ENCODE data around the gene BBS9. TPM values are rescaled to one million over a fixed set of nuclear protein-coding genes. Genes with fewer than 3 reads are reported as not detected.

BBS9 gene
- total and polyA plus RNA-seq, 8 donors, result 2.6 to 10.8 (median 6.0) TPM

DNA sequence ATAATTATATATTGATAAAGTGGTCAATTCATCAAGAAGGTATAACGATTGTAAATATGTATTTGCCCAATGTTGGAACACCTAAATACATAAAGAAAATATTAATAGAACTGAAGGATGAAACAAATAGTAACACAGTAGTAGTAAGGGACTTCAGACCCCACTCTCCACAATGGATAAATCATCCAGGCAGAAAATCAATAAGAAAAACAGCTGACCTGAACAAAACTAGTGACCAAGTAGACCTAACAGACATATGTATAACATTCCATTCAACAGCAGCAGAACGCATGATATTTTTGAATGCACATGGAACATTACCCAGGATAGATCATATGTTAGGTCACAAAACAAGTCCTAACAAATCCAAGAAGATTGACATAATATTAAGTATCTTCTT lies 489.9 kb downstream of the BBS9 start:
- no peaks in the 10 kb centered on the region for H3K36me3 ChIP-seq
- TF ChIP-seq, protein P1, sequence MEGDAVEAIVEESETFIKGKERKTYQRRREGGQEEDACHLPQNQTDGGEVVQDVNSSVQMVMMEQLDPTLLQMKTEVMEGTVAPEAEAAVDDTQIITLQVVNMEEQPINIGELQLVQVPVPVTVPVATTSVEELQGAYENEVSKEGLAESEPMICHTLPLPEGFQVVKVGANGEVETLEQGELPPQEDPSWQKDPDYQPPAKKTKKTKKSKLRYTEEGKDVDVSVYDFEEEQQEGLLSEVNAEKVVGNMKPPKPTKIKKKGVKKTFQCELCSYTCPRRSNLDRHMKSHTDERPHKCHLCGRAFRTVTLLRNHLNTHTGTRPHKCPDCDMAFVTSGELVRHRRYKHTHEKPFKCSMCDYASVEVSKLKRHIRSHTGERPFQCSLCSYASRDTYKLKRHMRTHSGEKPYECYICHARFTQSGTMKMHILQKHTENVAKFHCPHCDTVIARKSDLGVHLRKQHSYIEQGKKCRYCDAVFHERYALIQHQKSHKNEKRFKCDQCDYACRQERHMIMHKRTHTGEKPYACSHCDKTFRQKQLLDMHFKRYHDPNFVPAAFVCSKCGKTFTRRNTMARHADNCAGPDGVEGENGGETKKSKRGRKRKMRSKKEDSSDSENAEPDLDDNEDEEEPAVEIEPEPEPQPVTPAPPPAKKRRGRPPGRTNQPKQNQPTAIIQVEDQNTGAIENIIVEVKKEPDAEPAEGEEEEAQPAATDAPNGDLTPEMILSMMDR (IDR thresholded peaks at IDR 0.05), result no peak
- H3K4me3 ChIP-seq, result no peak overlapping the region
- H3K4me1 ChIP-seq, result no peaks in the 10 kb centered on the region
- ATAC-seq (no peak), DNase-seq (no peak), FAIRE-seq (no peak)
- H3K27me3 ChIP-seq, result no peaks in the 10 kb centered on the region
- H3K9me3 ChIP-seq, result no peaks in the 10 kb centered on the region
- 26 to 28% methylated on average over 2 of the region's 2 CpGs for WGBS, 2 donors
- intact Hi-C loops (cut with DNase I), result no loop called here
- H3K27ac ChIP-seq, result no peak overlapping the region

DNA sequence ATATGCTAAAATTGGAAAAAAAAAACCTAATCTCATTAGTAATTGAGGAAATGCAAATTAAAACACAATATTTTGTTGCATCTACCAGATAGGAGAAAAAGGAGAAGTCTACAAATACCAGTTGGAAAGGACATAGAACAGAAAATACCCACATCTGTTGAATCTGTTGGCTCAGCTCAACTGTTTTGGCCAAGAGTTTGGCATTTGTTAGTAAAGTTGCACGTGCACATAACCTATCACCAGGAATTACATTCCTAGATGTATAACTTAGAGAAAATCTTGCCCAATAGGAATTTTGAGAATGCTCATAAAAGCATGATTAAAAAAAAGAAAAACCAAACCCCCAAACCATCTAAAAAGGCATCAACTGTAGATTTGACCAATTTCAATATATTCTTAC lies 493.9 kb downstream of the BBS9 start:
- TF ChIP-seq, protein P1 (IDR thresholded peaks at IDR 0.05), result no peak
- no peak for ATAC-seq
- H3K27ac ChIP-seq, result no peak overlapping the region
- no peak for FAIRE-seq
- intact Hi-C loops (cut with DNase I), result no loop called here
- H3K4me3 ChIP-seq, result no peak overlapping the region
- H3K36me3 ChIP-seq, result no peaks in the 10 kb centered on the region
- DNase-seq, result no peak
- H3K4me1 ChIP-seq, result no peaks in the 10 kb centered on the region
- H3K9me3 ChIP-seq, result no peaks in the 10 kb centered on the region
- H3K27me3 ChIP-seq, result no peaks in the 10 kb centered on the region
- 71 to 85% methylated on average over 1 of the region's 1 CpG for WGBS, 2 donors

DNA sequence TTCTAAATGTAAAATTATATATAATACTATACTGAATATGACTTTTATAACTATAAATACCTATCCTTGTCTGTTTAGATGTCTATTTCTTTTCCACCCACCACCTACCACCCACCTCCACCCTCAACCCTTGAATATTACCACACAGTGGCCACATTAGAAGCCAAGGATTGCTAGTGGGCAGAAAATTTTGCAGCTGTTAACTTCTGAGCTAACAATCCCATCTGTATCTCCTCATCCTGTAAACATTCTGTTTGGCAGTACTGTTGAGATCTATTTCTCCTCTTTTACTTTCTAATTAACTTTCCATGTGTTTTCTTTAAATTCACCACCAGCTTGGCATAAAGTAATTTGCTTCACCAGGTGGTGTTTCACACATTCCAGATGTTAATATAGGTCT lies 494.9 kb downstream of the BBS9 start:
- no peak for ATAC-seq
- no peak for DNase-seq
- Histone ChIP-seq H3K36me3 (no peaks in the 10 kb centered on the region), H3K4me1 (no peaks in the 10 kb centered on the region), H3K27me3 (no peaks in the 10 kb centered on the region), H3K27ac (no peak overlapping the region), H3K9me3 (no peaks in the 10 kb centered on the region), H3K4me3 (no peak overlapping the region)
- TF ChIP-seq, protein P1 (IDR thresholded peaks at IDR 0.05), result no peak
- FAIRE-seq, result no peak
- intact Hi-C loops (cut with DNase I), result no loop called here

DNA sequence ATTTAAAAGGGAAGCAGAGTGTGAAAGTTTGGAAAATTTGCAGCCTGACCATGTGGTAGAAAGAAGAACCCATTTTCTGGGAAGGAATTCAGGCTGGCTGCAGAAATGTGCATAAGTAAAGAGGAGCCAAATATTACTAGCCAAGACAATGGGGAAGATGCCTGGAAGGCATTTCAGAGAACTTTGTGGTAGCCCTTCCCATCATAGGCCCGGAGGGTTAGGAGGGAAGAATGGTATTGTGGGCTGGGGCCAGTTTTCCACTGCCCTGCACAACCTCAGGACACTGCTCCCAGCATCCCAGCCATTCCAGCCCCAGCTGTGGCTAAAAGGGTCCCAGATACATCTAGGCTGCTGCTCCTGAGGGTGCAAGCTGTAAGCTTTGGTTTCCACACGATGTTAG lies 497.5 kb downstream of the BBS9 start:
- 78 to 90% methylated on average over 2 of the region's 2 CpGs for WGBS, 2 donors
- Histone ChIP-seq H3K27ac (no peak overlapping the region), H3K9me3 (no peaks in the 10 kb centered on the region), H3K4me1 (no peaks in the 10 kb centered on the region), H3K4me3 (no peak overlapping the region), H3K27me3 (no peaks in the 10 kb centered on the region), H3K36me3 (no peaks in the 10 kb centered on the region)
- no peak for FAIRE-seq
- ATAC-seq, result no peak
- intact Hi-C loops (cut with DNase I), result no loop called here
- TF ChIP-seq, protein P1 (IDR thresholded peaks at IDR 0.05), result no peak
- DNase-seq, result no peak

DNA sequence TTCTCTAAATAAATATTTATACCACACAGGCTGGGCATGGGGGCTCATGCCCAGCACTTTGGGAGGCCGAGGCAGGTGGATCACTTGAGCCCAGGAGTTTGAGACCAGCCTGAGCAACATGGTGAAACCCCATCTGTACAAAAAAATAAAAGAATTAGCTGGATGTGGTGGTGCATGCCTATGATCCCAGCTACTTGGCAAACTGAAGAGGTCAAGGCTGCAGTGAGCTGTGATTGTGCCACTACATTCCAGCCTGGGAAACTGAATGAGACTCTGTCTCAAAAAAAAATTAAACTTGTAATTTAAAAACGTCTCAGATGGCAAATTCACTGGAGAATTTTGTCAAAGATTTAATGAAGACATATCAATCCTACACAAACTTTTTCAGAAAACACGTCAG lies 498.4 kb downstream of the BBS9 start:
- TF ChIP-seq, protein P1 (IDR thresholded peaks at IDR 0.05), result no peak
- H3K36me3 ChIP-seq, result no peaks in the 10 kb centered on the region
- FAIRE-seq (no peak), DNase-seq (no peak), ATAC-seq (no peak)
- no peaks in the 10 kb centered on the region for H3K4me1 ChIP-seq
- no peaks in the 10 kb centered on the region for H3K27me3 ChIP-seq
- no peak overlapping the region for H3K27ac ChIP-seq
- H3K4me3 ChIP-seq, result no peak overlapping the region
- H3K9me3 ChIP-seq, result no peaks in the 10 kb centered on the region
- intact Hi-C loops (cut with DNase I), result no loop called here
- 63 to 70% methylated on average over 3 of the region's 3 CpGs for WGBS, 2 donors

All from pancreas (tissue), 10 donors.